ENCODE data around the gene SCN3A.

DNA sequence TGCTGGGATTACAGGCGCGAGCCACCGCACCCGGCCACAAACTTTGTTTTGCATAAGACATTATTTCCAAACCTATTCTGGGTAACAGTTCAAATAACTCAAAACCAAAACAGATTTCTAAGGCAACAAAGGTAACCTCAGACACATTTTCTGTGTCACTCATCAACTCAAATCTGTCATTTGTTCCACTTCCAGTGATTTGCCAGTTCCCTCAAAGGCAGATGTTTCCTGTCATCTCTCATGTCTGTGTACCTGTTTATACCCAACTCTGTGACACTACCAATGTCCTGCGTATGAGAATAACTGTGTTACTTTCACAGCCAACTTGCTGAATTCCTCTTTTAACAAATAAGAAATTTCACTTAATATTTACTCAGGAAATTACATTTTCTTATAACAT, 54.4 kb downstream of the SCN3A start:
- TF ChIP-seq, protein P1, sequence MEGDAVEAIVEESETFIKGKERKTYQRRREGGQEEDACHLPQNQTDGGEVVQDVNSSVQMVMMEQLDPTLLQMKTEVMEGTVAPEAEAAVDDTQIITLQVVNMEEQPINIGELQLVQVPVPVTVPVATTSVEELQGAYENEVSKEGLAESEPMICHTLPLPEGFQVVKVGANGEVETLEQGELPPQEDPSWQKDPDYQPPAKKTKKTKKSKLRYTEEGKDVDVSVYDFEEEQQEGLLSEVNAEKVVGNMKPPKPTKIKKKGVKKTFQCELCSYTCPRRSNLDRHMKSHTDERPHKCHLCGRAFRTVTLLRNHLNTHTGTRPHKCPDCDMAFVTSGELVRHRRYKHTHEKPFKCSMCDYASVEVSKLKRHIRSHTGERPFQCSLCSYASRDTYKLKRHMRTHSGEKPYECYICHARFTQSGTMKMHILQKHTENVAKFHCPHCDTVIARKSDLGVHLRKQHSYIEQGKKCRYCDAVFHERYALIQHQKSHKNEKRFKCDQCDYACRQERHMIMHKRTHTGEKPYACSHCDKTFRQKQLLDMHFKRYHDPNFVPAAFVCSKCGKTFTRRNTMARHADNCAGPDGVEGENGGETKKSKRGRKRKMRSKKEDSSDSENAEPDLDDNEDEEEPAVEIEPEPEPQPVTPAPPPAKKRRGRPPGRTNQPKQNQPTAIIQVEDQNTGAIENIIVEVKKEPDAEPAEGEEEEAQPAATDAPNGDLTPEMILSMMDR (IDR thresholded peaks at IDR 0.05; ENCODE audit: low read depth, low read length, poor library complexity, severe bottlenecking) = no peak
- no peak for TF ChIP-seq EZH2phosphoT487 (IDR thresholded peaks at IDR 0.05; ENCODE audit: borderline replicate concordance, low read length)

Data from DOHH2 (cell line).